PC-3 (cell line): ENCODE results near the gene BAIAP2L2.

Experiments
- CTCF ChIP-seq: fragments of 300-600 bp; sonication (generic); conservative IDR thresholded peaks from 2 replicates; pipeline ENCODE4 v1.5.1; 2017; ENCODE audit warnings: antibody characterized with exemption, low read depth, mild to moderate bottlenecking, low read length
- EZH2 ChIP-seq: fragments of 300-600 bp; sonication (generic); IDR thresholded peaks from one replicate; pipeline ENCODE4 v1.6.1; 2017; ENCODE audit warnings: antibody characterized with exemption, mild to moderate bottlenecking, low read length; ENCODE audit not compliant: unreplicated experiment
- EZH2phosphoT487 ChIP-seq: fragments of 300-600 bp; sonication (generic); IDR thresholded peaks from 2 replicates; pipeline ENCODE4 v1.6.1; 2018; ENCODE audit warnings: mild to moderate bottlenecking, antibody characterized with exemption, low read length, borderline replicate concordance

GRCh38 chr22:38106814-38107578 is 3.5 kb downstream of the BAIAP2L2 start:
- no peak for TF ChIP-seq EZH2
- TF ChIP-seq CTCF = no peak
- no peak for TF ChIP-seq EZH2phosphoT487
